Neural crest cell (in vitro differentiated cells): ENCODE data around the gene SLC6A16. TPM values are rescaled to one million over a fixed set of nuclear protein-coding genes. Genes with fewer than 3 reads are reported as not detected.
"Not testable (repeated sequence)": the region's sequence is repeated elsewhere in the genome, so short reads cannot be mapped to it uniquely, and the experiment has no call there.

Source experiments
- DNase-seq: peaks from one replicate; pipeline ENCODE4 v3.0.0; 2021; ENCODE audit warnings: low read depth, mixed read lengths, low spot score
- H3K27ac Mint-ChIP-seq: one replicate; pipeline ENCODE4 v1.8.0; 2021; ENCODE audit warnings: mild to moderate bottlenecking, mixed read lengths; ENCODE audit not compliant: unreplicated experiment
- H3K27me3 Mint-ChIP-seq: 2 replicates; pipeline ENCODE4 v1.8.0; 2021; ENCODE audit warnings: low read depth, mild to moderate bottlenecking, mixed read lengths
- H3K36me3 Mint-ChIP-seq: 2 replicates; pipeline ENCODE4 v1.8.0; 2021; ENCODE audit warnings: low read depth, mild to moderate bottlenecking, mixed read lengths
- H3K4me1 Mint-ChIP-seq: 2 replicates; pipeline ENCODE4 v1.8.0; 2021; ENCODE audit warnings: mixed read lengths
- H3K4me3 Mint-ChIP-seq: one replicate; pipeline ENCODE4 v1.8.0; 2021; ENCODE audit warnings: mild to moderate bottlenecking, mixed read lengths
- H3K9me3 Mint-ChIP-seq: 2 replicates; pipeline ENCODE4 v1.8.0; 2021; ENCODE audit warnings: mixed read lengths
- total RNA-seq: library from RNA; stranded (reverse); gene quantifications from 2 replicates; pipeline ENCODE4 v1.2.1, GENCODE V29; 2021
- TF ChIP-seq, protein P1 (sequence below): fragments of 200-600 bp; sonication (generic); conservative IDR thresholded peaks from 2 replicates; pipeline ENCODE4 v1.5.0; 2021; ENCODE audit warnings: antibody characterized with exemption, mild to moderate bottlenecking

Gene SLC6A16
- total RNA-seq, 1 donor from 2014 or later: 9.4 TPM

GRCh38 chr19:49315111-49315510, 9.9 kb downstream of the SLC6A16 start:
- H3K9me3 Mint-ChIP-seq: peaks cover 6% of the 10 kb centered on the region
- TF ChIP-seq, protein P1, sequence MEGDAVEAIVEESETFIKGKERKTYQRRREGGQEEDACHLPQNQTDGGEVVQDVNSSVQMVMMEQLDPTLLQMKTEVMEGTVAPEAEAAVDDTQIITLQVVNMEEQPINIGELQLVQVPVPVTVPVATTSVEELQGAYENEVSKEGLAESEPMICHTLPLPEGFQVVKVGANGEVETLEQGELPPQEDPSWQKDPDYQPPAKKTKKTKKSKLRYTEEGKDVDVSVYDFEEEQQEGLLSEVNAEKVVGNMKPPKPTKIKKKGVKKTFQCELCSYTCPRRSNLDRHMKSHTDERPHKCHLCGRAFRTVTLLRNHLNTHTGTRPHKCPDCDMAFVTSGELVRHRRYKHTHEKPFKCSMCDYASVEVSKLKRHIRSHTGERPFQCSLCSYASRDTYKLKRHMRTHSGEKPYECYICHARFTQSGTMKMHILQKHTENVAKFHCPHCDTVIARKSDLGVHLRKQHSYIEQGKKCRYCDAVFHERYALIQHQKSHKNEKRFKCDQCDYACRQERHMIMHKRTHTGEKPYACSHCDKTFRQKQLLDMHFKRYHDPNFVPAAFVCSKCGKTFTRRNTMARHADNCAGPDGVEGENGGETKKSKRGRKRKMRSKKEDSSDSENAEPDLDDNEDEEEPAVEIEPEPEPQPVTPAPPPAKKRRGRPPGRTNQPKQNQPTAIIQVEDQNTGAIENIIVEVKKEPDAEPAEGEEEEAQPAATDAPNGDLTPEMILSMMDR: no peak
- no peak overlapping the region for H3K27ac Mint-ChIP-seq
- peaks cover 41% of the 10 kb centered on the region for H3K36me3 Mint-ChIP-seq
- H3K4me3 Mint-ChIP-seq: no peak overlapping the region
- no peaks in the 10 kb centered on the region for H3K4me1 Mint-ChIP-seq
- H3K27me3 Mint-ChIP-seq: no peaks in the 10 kb centered on the region
- DNase-seq: no peak

DNA sequence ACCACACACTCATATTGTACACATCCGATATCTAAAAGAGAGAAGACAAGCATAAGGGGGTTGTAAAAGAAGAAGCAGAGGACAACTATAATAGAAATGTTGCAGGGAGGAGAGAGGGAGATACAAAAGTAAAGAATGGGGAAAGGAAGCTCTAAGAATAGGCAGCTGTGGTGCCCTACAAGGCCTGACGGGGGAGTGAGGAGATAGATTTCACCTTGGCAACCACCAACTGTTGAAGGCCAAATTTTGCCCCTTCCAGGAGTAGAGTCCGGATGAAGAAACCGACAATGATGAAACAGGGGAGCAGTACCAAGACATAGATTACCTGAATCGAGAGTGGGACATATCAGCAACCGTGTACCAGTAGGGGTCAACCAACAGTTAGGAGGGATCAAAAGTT, 15.9 kb downstream of the SLC6A16 start:
- TF ChIP-seq, protein P1: no peak
- DNase-seq: no peak
- no peak overlapping the region for H3K4me3 Mint-ChIP-seq
- no peaks in the 10 kb centered on the region for H3K9me3 Mint-ChIP-seq
- no peaks in the 10 kb centered on the region for H3K4me1 Mint-ChIP-seq
- H3K36me3 Mint-ChIP-seq: peaks cover 38% of the 10 kb centered on the region
- H3K27ac Mint-ChIP-seq: no peak overlapping the region
- no peaks in the 10 kb centered on the region for H3K27me3 Mint-ChIP-seq

DNA sequence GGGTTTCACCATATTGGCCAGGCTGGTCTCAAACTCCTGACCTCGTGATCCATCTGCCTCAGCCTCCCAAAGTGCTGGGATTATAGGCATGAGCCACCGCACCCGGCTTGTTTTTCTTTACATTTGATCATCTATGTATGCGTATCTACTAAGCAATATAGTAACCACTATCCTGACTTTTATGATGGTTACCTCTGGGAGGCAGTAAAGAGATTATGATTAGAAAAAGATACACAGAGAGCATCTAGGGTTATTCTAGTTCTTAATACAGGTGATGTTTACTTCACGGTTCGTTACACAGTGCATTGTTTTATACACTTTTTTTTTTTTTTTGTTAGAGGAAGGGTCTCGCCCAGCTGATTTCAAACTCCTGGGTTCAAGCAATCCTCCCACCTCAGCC, 18.3 kb downstream of the SLC6A16 start:
- peaks cover 41% of the 10 kb centered on the region for H3K36me3 Mint-ChIP-seq
- not testable (repeated sequence) for H3K27ac Mint-ChIP-seq, DNase-seq, H3K4me1 Mint-ChIP-seq, H3K4me3 Mint-ChIP-seq, H3K27me3 Mint-ChIP-seq, H3K9me3 Mint-ChIP-seq

- H3K4me1 Mint-ChIP-seq: no peaks in the 10 kb centered on the region
- no peaks in the 10 kb centered on the region for H3K27me3 Mint-ChIP-seq
- H3K27ac Mint-ChIP-seq: peak overlapping the region; percentile 53
- DNase-seq: no peak
- no peaks in the 10 kb centered on the region for H3K9me3 Mint-ChIP-seq
- no peak overlapping the region for H3K4me3 Mint-ChIP-seq
- TF ChIP-seq, protein P1: no peak
- peaks cover 15% of the 10 kb centered on the region for H3K36me3 Mint-ChIP-seq
These were observed 23.1 kb downstream of the SLC6A16 start for GRCh38 chr19:49301866-49302252.

GRCh38 chr19:49301165-49301865, 23.7 kb downstream of the SLC6A16 start:
- Mint-ChIP-seq H3K36me3 (peaks cover 15% of the 10 kb centered on the region), H3K27ac (no peak overlapping the region), H3K4me3 (no peak overlapping the region), H3K9me3 (no peaks in the 10 kb centered on the region), H3K4me1 (no peaks in the 10 kb centered on the region), H3K27me3 (no peaks in the 10 kb centered on the region)
- DNase-seq: peak; percentile 79
- TF ChIP-seq, protein P1: peak; percentile 85

- not testable (repeated sequence) for DNase-seq, H3K27ac Mint-ChIP-seq, H3K4me3 Mint-ChIP-seq, H3K36me3 Mint-ChIP-seq, H3K9me3 Mint-ChIP-seq, H3K4me1 Mint-ChIP-seq, H3K27me3 Mint-ChIP-seq
These were observed 26.3 kb downstream of the SLC6A16 start for GRCh38 chr19:49298653-49299052.
